Uterus (tissue), 2 donors: ENCODE results near the gene TCL1B.

ENCODE experiments used
- POLR2A ChIP-seq, 2 donors: fragments of 450-650 bp; IDR thresholded peaks; one replicate each; pipeline ENCODE4 v1.6.1; 2016; ENCODE audit warnings: antibody characterized with exemption in 2 of 2, mild to moderate bottlenecking in 1 of 2, moderate library complexity in 1 of 2
- TF ChIP-seq, protein P1 (sequence below), 4 experiments: fragments of 200-600 bp in 2 of 4; fragments of 450-650 bp in 2 of 4; sonication (generic) in 2 of 4; IDR thresholded peaks; one replicate each; pipeline ENCODE4 v1.5.1; 2016 to 2019; ENCODE audit warnings: antibody characterized with exemption in 4 of 4, mild to moderate bottlenecking in 2 of 4, moderate library complexity in 1 of 4

DNA sequence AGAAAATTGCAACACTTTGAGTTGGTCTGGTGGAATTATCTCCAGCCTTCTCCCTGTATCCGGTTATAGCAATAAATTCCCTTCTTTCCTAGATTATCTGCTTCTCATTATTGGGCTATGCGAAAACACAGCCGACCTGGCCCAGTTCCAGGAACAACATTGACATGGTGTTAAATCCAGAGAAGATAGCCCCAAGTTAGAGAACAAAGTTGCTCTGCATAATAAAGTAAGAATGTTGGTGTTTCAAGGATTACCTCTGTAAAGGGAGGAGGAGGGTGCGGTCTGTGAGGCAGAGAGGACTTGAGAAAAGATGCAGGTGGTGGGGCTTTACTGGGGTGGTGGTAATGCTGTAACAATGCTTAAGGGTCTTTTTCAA, 15.6 kb downstream of the TCL1B start:
- TF ChIP-seq, protein P1, sequence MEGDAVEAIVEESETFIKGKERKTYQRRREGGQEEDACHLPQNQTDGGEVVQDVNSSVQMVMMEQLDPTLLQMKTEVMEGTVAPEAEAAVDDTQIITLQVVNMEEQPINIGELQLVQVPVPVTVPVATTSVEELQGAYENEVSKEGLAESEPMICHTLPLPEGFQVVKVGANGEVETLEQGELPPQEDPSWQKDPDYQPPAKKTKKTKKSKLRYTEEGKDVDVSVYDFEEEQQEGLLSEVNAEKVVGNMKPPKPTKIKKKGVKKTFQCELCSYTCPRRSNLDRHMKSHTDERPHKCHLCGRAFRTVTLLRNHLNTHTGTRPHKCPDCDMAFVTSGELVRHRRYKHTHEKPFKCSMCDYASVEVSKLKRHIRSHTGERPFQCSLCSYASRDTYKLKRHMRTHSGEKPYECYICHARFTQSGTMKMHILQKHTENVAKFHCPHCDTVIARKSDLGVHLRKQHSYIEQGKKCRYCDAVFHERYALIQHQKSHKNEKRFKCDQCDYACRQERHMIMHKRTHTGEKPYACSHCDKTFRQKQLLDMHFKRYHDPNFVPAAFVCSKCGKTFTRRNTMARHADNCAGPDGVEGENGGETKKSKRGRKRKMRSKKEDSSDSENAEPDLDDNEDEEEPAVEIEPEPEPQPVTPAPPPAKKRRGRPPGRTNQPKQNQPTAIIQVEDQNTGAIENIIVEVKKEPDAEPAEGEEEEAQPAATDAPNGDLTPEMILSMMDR (IDR thresholded peaks at IDR 0.05) = no peak
- no peak for TF ChIP-seq POLR2A (IDR thresholded peaks at IDR 0.05)
